ENCODE results near the gene ZNF689. TPM values are rescaled to one million over a fixed set of nuclear protein-coding genes. Genes with fewer than 3 reads are reported as not detected.

Gene ZNF689
- total and polyA plus RNA-seq, 2 of the 13 experiments (the other 11 are each of a cell fraction or from before 2014, with no cell fraction given) = 9.7 to 19.5 TPM

DNA sequence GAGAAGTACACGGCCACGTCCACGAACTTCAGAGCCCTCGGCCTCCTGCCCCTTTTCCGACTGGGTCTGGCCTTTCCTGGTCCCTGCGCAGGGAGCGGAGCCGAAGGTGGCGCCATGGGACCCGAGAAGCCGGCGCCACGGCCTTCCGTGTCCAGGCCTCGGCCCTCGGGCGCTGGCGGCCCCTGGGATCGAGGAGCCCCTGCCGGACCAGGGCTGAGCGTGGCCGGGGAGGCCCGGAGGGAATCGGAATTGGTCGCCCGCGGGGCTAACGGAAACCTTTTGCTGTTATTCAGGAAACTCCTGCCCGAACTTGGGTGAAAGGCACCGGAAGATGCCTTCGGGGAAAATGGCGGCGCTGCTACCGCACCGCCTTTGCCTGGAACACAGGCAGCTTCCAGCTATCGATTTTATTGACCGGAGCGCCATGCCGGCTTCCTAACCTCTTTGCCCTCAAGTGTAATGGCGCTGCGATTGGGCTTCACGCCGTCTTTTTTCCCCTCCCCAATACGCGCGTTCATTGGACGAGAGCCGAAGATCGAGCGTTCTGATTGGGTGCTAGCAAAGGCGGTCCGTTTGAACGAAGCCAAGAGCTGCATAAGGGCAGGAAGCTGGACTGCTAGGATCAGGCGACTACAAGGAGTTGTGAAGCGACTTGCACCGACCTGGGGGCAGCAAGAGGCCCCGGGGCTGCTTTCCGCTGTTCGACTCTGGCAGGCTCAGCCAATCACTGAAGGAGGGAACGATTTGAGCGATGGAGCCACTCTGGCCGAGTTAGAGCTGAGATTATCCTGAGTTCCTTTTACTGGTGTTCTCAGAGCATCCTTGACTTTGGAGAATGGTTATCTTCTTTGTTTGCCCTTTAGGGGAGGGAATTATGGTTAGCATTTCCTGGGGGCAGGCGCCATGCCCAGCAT is at the start of gene ZNF689 (continued):
- TF ChIP-seq ZNF17 (CRISPR knock-in tag; IDR thresholded peaks at IDR 0.05) (peak; percentile 97), HMGA1 (CRISPR knock-in tag; conservative IDR thresholded peaks at IDR 0.05) (no peak), ZNF850 (CRISPR knock-in tag; conservative IDR thresholded peaks at IDR 0.05) (peak; percentile 90), HHEX (CRISPR knock-in tag; IDR thresholded peaks at IDR 0.05) (no peak), FLYWCH1 (CRISPR knock-in tag; IDR thresholded peaks at IDR 0.05) (no peak), ZNF329 (CRISPR knock-in tag; IDR thresholded peaks at IDR 0.05; ENCODE audit: low read depth) (peak; percentile 25; the same call in 1 of the 2 replicates), ZNF709 (CRISPR knock-in tag; IDR thresholded peaks at IDR 0.05) (peak; percentile 86; the same call in 1 of the 2 replicates), MAFG (CRISPR knock-in tag; IDR thresholded peaks at IDR 0.05) (no peak; the same call in 1 of the 2 replicates), SRSF4 (IDR thresholded peaks at IDR 0.05; ENCODE audit: low read depth, low read length, poor library complexity, severe bottlenecking) (no peak), ZNF589 (CRISPR knock-in tag; conservative IDR thresholded peaks at IDR 0.05) (peak; percentile 81), FOXA3 (CRISPR knock-in tag; IDR thresholded peaks at IDR 0.05) (peak; percentile 45), ZNF737 (CRISPR knock-in tag; IDR thresholded peaks at IDR 0.05; ENCODE audit: borderline replicate concordance) (no peak; the same call in 1 of the 2 replicates), ZNF713 (CRISPR knock-in tag; IDR thresholded peaks at IDR 0.05) (0 out of 2 replicates have a peak, but pooled peaks have one; percentile 22), ELF3 (CRISPR knock-in tag; IDR thresholded peaks at IDR 0.05) (peak; percentile 88)
- TF ChIP-seq, protein P1, sequence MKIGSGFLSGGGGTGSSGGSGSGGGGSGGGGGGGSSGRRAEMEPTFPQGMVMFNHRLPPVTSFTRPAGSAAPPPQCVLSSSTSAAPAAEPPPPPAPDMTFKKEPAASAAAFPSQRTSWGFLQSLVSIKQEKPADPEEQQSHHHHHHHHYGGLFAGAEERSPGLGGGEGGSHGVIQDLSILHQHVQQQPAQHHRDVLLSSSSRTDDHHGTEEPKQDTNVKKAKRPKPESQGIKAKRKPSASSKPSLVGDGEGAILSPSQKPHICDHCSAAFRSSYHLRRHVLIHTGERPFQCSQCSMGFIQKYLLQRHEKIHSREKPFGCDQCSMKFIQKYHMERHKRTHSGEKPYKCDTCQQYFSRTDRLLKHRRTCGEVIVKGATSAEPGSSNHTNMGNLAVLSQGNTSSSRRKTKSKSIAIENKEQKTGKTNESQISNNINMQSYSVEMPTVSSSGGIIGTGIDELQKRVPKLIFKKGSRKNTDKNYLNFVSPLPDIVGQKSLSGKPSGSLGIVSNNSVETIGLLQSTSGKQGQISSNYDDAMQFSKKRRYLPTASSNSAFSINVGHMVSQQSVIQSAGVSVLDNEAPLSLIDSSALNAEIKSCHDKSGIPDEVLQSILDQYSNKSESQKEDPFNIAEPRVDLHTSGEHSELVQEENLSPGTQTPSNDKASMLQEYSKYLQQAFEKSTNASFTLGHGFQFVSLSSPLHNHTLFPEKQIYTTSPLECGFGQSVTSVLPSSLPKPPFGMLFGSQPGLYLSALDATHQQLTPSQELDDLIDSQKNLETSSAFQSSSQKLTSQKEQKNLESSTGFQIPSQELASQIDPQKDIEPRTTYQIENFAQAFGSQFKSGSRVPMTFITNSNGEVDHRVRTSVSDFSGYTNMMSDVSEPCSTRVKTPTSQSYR (CRISPR knock-in tag; IDR thresholded peaks at IDR 0.05; ENCODE audit: borderline replicate concordance) = no peak
- TF ChIP-seq, protein P2, sequence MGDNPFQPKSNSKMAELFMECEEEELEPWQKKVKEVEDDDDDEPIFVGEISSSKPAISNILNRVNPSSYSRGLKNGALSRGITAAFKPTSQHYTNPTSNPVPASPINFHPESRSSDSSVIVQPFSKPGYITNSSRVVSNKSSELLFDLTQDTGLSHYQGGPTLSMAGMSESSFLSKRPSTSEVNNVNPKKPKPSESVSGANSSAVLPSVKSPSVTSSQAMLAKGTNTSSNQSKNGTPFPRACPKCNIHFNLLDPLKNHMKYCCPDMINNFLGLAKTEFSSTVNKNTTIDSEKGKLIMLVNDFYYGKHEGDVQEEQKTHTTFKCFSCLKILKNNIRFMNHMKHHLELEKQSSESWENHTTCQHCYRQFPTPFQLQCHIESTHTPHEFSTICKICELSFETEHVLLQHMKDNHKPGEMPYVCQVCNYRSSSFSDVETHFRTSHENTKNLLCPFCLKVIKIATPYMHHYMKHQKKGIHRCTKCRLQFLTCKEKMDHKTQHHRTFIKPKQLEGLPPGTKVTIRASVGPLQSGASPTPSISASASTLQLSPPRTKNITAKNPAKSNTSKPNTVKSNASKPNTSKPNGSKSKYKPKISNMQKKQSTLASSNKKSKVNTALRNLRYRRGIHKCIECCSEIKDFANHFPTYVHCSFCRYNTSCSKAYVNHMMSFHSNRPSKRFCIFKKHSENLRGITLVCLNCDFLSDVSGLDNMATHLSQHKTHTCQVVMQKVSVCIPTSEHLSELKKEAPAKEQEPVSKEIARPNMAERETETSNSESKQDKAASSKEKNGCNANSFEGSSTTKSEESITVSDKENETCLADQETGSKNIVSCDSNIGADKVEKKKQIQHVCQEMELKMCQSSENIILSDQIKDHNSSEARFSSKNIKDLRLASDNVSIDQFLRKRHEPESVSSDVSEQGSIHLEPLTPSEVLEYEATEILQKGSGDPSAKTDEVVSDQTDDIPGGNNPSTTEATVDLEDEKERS (CRISPR knock-in tag; IDR thresholded peaks at IDR 0.05) = peak; percentile 92
- TF ChIP-seq, protein P3, sequence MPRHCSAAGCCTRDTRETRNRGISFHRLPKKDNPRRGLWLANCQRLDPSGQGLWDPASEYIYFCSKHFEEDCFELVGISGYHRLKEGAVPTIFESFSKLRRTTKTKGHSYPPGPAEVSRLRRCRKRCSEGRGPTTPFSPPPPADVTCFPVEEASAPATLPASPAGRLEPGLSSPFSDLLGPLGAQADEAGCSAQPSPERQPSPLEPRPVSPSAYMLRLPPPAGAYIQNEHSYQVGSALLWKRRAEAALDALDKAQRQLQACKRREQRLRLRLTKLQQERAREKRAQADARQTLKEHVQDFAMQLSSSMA (CRISPR knock-in tag; IDR thresholded peaks at IDR 0.05) = peak; percentile 92
- TF ChIP-seq, protein P4, sequence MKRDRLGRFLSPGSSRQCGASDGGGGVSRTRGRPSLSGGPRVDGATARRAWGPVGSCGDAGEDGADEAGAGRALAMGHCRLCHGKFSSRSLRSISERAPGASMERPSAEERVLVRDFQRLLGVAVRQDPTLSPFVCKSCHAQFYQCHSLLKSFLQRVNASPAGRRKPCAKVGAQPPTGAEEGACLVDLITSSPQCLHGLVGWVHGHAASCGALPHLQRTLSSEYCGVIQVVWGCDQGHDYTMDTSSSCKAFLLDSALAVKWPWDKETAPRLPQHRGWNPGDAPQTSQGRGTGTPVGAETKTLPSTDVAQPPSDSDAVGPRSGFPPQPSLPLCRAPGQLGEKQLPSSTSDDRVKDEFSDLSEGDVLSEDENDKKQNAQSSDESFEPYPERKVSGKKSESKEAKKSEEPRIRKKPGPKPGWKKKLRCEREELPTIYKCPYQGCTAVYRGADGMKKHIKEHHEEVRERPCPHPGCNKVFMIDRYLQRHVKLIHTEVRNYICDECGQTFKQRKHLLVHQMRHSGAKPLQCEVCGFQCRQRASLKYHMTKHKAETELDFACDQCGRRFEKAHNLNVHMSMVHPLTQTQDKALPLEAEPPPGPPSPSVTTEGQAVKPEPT (CRISPR knock-in tag; IDR thresholded peaks at IDR 0.05; ENCODE audit: low read depth) = peak; percentile 44; the same call in 1 of the 2 replicates
- TF ChIP-seq, protein P5, sequence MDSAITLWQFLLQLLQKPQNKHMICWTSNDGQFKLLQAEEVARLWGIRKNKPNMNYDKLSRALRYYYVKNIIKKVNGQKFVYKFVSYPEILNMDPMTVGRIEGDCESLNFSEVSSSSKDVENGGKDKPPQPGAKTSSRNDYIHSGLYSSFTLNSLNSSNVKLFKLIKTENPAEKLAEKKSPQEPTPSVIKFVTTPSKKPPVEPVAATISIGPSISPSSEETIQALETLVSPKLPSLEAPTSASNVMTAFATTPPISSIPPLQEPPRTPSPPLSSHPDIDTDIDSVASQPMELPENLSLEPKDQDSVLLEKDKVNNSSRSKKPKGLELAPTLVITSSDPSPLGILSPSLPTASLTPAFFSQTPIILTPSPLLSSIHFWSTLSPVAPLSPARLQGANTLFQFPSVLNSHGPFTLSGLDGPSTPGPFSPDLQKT (CRISPR knock-in tag; IDR thresholded peaks at IDR 0.05; ENCODE audit: borderline replicate concordance) = no peak

Data from HepG2 (cell line).